GM21529 (cell line): ENCODE measurements around the gene DHRSX.
"Not testable (repeated sequence)": the region's sequence is repeated elsewhere in the genome, so short reads cannot be mapped to it uniquely, and the experiment has no call there.

ENCODE experiments used
- ATAC-seq: cut with Tn5 transposase; IDR thresholded peaks from one replicate; pipeline ENCODE4 v1.9.1; 2021; ENCODE audit not compliant: unreplicated experiment

Gene DHRSX, protein sequence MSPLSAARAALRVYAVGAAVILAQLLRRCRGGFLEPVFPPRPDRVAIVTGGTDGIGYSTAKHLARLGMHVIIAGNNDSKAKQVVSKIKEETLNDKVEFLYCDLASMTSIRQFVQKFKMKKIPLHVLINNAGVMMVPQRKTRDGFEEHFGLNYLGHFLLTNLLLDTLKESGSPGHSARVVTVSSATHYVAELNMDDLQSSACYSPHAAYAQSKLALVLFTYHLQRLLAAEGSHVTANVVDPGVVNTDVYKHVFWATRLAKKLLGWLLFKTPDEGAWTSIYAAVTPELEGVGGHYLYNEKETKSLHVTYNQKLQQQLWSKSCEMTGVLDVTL

DNA sequence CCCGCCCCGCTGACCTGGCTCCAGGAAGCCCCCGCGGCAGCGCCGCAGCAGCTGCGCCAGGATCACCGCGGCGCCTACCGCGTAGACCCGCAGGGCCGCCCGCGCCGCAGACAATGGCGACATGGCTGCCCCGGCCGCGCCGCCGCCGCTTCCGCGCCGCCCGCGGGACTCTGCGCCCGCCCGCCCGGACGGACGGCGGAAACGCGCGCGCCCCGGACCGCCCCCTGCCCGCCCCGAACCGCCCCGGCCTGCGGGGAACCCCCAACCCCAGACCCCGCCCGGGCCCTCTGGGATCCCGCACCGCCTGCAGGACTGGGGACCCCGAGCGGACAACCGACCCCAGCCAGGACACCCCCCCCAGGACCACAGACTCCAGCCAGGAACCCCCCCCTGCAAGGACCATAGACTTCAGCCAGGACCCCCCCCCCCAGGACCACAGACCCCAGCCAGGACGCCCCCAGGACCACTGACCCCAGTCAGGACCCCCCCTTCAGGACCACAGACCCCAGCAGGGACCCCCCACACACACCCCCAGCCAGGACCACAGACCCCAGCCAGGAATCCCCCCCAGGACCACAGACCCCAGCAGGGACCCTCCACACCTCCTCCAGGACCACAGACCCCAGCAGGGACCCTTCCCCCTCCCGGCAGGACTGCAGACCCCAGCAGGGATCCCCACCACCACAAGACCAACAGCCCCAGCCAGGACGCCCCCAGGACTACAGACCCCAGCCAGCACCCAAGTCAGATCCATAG is at the start of gene DHRSX, which contains the start of gene ZBED1:
DHRSX (minus strand) TSS at position 174 of the 756 bp plus-strand sequence; CDS start at position 123, 51 bp downstream.
ZBED1 (minus strand) TSS at position 174 of the 756 bp plus-strand sequence. CDS start 10,257 bp downstream, outside the sequence.
- peak; percentile 65 for ATAC-seq

DNA sequence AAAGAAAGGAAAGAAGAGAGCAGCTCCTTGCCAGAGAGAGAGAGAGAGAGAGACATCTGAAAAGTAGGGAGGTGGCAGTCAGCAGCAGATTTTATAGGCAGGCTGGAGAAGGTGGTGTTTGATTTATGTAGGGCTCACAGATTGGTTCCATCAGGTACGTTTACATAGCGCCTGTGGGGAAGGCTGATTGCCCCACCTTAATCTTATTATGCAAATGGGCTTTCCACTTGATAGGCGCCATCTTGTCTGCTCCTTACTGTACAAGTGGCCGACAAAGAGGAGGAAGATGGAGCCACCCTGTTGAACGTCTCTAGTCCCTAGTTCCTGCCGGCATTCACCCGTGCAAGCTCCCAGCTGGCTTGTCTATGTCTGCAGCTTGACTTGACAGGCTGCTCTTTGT is 49.1 kb upstream of the DHRSX start:
- no peak for ATAC-seq

DNA sequence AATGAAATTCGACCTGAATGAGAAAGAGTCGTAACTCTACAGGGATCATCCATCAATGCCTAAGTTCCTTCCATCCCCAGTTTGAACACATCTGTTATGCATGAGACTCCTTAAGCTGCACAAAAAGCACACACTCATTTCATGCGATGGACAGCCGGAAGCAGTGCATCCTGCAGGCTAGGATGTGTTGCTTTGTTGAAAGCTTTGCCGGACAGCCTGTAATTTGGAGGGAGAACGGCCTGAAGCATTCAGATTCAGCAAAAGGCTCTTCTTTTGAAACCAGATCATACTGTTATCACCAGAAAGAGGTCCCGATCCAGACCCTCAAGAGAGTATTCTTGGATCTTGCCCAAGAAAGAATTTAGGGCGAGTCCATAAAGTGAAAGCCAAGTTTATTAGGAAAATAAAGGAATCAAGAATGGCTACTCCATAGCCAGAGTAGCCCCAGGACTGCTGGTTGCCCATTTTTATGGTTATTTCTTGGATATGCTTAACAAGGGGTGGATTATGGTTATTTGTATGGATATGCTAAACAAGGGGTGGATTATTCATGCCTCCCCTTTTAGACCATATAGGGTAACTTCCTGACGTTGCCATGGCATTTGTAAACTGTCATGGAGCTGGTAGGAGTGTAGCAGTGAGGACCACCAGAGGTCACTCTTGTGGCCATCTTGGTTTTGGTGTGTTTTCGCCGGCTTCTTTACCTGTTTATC is 48.1 kb upstream of the DHRSX start:
- ATAC-seq = no peak

DNA sequence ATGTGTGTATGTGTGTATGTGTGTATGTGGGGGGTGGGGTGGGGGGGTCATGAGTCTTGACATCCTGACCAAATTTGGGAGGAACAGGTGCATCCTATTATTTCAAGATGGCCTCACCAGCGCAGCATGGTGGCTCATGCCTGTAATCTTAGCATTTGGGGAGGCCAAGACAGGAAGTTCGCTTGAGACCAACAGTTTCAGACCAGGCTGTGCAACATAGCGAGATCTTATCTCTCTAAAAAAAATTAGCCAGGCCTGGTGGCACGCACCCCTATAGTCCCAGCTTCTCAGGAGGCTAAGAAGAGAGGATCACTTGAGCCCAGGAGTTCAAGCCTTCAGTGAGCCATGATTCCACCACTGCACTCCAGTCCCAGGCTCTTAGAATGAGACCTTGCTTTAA is 47.0 kb upstream of the DHRSX start:
- ATAC-seq = no peak

DNA sequence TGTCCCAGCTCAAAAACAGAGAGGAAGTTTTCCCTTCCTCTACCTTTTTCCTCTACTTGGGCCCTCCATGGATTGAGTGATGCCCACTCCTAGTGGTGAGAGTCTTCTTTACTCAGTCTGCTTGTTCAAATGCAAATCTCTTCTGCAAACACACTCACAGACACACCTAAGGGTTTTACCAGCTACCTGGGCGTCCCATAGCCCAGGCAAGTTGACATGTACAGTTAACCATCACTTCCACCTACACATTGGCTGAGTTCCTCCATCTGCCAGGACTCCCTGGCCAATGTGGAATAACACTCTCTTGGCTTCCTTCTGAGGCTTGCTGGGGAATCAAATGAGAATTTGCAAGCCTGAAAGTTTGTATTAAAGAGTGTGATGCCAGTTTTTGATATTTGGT is 45.7 kb upstream of the DHRSX start:
- no peak for ATAC-seq

DNA sequence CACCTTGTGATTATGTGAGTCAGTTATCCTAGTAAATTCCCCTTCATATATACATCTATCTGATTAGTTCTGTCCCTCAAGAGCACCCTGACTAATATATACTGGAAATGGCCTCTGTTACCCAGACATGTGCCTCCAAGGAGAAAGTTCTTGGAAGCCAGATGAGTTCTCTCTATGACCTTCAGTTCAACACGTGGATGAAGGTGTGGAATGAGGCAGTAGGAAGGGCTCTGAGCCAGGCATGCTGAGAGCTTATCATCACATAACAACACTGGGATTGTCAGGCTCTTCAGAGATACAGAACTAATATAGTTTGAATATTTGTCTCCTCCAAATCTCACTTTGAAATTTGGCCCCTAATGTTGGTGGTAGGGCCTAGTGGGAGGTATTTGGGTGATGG is 44.4 kb upstream of the DHRSX start:
- no peak for ATAC-seq

DNA sequence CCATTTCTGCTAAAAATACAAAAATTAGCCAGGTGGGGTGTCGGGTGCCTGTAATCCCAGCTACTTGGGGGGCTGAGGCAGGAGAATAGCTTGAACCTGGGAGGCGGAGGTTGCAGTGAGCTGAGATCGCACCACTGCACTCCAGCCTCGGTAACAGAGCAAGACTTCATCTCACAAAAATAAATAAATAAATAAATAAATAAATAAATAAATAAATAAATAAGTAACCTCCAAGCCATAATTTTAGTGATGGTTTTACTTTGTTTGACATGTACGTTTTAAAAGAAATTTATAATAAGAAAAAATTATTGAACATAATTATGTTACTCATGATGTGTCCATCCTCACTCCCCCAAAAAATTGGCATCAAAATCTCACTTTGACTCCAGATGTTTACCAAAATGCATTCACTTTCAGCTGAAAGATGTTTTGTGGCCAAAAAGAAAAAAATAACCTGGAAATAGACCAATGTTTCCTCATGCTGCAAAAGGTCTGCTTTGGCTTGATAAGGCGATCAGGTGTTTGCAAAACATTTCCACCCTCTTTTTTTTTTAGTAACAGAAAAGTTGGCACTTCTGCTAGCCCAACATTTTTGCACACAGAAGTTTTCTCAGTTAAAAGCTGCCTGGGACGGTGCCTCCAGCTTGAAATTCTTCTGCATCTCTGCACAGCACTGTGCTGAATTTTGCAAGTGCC is 42.2 kb upstream of the DHRSX start:
- no peak for ATAC-seq

DNA sequence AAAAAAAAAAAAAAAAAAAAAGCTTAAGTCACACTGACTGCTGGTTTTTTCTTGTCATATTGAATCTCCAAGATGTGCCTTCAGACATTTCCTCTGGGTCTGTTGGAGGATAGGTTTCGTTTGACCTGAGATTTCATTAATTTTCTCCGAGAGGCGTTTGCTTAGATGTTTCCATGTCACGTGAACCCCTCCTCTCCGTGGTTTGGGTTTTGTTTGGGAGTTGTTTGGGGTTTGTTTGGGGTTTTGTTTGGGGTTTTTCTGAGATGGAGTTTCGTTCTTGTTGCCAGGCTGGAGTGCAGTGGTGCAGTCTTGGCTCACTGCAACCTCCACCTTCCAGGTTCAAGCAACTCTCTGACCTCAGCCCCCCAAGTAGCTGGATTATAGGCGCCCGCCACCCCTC is 40.8 kb upstream of the DHRSX start:
- ATAC-seq = no peak

DNA sequence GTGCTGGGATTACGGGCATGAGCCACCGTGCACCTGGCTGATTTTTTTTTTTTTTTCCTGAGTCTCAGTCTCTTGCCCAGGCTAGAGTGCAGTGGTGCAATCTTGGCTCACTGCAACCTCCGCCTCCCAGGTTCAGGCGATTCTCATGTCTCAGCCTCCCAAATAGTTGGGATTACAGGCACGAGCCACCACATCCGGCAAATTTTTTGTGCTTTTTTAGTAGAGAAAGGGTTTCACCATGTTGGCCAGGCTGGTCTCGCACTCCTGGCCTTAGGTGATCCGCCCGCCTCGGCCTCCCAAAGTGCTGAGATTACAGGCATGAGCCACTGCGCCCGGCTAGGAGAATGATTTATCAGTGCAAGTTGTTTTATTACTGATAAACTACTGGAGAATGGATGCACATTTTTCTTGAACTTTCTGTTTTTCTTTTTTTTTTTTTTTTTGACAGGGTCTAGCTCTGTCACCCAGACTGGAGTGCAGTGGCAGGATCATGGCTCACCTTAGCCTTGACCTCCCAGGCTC is 39.7 kb upstream of the DHRSX start:
- ATAC-seq = no peak

DNA sequence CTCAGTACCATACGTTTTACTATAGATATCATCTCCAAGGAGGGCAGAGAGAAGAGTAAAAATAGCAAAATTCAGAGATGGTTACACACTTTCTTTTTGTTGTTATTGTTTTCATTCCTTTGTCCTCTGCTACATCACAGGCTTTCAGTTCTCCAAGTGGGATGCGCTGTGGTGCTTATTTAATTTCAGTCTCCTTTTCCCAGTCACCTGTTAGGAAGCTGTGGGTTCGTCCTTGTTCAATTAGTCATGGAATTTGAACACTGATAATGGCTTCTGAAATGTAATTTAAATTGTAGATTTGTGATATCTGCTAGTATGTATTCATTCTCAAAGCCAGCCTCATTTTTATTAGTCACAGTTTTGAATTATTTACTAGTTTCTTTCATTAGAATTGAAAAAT is 38.8 kb upstream of the DHRSX start:
- no peak for ATAC-seq

DNA sequence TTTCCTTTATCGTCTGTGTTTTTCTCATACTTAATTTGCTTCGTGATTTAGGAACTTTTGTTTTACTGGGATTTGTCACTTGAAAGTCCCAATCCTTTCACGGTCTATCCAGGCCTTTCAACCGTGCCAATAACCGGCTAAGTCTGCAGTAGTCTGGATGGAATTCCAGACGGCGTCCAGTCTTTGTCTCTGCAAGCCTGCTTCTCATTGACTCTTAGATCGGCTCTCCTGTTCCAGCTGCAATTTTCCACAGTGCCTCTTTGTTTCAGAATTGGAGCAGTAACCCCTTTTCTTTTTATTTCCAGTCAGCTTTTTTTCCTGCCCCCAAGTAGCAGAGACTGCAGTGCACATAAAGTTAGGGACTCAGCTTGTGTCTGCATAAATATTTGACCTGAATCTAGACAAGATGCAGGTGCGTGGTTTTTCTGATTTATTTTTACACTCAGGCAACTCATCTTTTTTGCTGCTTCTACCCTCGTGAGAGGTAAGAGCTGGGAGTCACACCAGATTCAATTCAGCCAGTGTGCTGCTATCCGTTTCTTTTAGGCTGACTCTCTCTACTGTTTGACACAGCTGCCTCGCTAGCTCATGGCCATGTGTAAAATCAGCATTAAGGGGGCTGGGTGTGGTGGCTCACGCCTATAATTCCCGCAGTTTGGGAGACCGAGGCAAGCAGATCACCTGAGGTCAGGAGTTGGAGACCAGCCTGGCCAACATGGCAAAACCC is 37.4 kb upstream of the DHRSX start:
- no peak for ATAC-seq

DNA sequence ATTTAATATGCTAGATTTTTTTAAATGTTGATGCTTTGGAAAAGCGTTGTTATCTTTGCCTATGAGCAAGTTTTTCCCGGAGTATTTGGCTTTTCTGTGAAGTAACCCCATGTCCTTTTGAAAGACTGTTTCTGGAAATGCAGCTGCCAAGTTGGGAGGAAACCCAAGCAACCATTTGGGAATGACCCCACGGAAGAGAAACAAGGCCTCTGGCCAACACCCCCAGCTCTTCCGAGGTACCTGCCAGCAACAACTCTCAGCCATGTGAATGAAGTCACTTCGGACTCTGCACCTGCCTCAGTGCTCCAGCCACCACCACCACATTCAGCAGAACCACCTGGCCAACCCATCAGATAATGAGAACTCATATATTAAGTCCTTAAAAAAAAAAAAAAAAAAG is 36.2 kb upstream of the DHRSX start:
- ATAC-seq = no peak

DNA sequence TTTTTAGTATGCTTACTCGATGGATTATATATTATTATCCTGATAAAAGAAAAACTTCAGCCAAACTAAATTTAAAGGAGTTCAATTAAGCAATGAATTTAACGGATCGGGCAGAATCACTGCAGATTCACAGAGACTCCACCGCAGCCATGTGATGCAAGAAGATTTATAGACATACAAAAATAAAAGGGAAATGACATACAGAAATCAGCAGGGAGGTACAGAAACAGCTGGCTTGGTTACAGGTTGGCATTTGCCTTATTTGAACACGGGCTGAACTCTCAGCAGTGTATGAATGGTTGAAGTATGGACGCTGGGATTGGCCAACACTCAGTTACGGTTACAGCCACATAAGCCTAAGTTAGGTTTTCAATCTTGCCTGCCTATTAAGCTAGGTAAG is 35.4 kb upstream of the DHRSX start:
- no peak for ATAC-seq

DNA sequence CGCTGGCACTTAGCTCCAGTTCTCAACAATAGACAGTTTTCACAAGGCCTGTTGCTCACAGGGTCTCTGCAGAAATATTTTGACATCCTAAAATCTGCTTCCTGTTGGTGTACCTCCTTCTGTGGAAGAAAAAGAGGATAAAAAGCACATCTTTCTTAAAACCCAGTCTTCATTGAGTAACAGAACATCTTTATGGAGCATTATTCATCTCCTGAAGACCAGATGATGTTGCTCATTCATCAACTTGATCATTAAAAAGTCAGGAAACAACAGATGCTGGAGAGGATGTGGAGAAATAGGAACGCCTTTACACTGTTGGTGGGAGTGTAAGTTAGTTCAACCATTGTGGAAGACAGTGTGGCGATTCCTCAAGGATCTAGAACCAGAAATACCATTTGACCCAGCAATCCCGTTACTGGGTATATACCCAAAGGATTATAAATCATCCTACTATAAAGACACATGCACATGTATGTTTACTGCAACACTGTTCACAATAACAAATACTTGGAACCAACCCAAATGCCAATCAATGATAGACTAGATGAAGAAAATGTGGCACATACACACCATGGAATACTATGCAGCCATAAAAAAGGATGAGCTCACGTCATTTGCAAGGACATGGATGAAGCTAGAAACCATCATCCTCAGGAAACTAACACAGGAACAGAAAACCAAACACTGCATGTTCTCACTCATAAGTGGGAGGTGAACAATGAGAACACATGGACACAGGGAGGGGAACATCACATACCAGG is 33.7 kb upstream of the DHRSX start:
- not testable (repeated sequence) for ATAC-seq

DNA sequence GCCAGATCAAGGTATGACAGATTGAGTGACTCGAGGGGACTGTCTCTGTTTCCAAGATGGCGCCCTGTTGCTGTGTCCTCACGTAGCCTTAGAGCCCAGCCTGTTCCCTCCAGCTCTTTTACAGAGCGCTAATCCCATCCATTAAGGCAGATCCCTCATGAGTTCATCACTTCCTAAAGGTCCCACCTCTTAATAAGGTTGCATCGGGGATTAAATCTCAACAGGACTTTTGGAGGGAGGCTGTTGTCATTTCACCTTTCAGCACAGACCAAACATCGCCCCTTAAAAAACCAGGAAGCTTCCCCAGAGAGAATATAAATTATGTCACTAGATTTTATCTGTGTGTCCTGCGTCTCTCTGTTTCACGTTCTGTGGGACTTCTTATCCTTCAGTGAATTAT is 32.6 kb upstream of the DHRSX start:
- ATAC-seq = no peak

DNA sequence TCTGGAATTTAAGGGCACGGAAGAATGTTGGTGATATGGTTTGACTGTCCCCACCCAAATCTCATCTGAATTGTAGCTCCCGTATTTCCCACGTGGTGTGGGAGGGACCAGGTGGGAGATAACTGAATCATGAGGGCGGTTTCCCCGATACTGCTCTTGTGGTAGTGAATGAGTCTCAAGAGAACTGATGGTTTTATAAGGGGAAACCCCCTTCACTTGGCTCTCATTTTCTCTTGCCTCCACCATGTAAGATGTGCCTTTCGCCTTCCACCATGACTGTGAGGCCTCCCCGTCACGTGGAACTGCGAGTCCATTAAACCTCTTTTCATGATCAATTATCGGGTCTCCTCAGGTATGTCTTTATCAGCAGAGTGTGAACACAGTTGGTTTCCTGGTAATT is 25.6 kb upstream of the DHRSX start:
- no peak for ATAC-seq

DNA sequence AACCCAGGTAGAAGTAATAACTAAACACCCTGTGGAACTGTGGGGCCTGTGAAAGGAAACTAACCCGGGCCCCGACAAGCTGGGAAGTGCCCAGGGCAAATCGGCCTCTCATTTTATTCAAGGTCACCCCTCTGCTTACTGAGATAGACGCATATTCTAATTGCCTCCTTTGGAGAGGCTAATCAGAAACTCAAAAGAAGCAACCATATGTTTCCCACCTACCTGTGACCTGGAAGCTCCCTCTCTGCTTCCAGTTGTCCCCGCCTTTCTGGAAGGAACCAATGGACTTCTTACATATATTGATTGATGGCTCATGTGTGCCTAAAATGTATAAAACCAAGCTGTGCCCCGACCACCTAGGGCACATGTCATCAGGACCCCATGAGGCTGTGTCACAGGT is 23.1 kb upstream of the DHRSX start:
- no peak for ATAC-seq

DNA sequence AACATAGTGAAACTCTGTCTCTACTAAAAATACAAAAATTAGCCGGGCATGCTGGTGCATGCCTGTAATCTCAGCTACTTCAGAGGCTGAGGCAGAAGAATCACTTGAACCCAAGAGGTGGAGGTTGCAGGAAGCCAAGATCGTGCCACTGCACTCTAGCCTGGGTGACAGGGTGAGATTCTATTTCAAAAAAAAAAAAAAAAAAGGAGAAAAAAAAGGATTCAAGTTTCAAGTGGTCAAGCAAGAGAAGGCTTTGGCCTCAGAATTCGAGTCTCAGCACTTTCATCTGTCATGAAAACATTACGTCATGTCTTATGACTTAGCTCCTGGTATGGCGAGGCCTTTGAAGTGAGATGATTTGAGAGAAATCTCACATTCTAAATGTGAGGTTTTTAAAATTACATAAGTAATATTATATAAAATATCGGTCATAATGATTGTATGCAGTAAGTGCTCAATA is 21.2 kb upstream of the DHRSX start:
- ATAC-seq = peak; percentile 26
